ENCODE measurements around the gene NCF2.

DNA sequence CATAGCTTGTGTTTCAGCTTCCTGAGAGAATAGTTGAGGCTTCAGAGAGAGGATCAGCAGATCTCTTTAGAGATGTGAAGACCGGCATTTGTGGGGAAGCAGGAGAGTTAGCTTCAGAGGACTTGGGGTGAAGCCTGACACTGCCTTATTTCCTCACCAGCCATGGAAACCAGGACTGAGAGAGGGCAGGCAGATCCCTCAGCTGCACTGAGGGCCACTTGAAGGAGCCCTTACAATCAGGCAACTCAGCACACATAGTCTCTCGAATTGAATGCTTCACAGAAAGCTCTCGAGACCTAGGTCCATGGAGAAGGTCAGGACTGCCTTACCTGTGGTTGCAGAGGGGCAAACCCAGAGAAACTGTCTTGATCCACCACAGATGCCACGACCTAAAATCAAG, 19.8 kb downstream of the NCF2 start:
- no peak for TF ChIP-seq GABPA (IDR thresholded peaks at IDR 0.05 in 1 of 2, conservative IDR thresholded peaks at IDR 0.05 in 1 of 2)
- TF ChIP-seq MAX (IDR thresholded peaks at IDR 0.05), result no peak
- TF ChIP-seq CTCF (IDR thresholded peaks at IDR 0.05; ENCODE audit: low read depth, low read length, missing input control), result no peak
- no peak for TF ChIP-seq RAD21 (IDR thresholded peaks at IDR 0.05)
- no peak for TF ChIP-seq TAF1 (conservative IDR thresholded peaks at IDR 0.05)
- TF ChIP-seq SP1 (IDR thresholded peaks at IDR 0.05), result no peak
- TF ChIP-seq FOXA1 (IDR thresholded peaks at IDR 0.05), result no peak
- TF ChIP-seq HNF4G (IDR thresholded peaks at IDR 0.05), result no peak
- TF ChIP-seq YY1 (IDR thresholded peaks at IDR 0.05), result no peak
- TF ChIP-seq FOXA2 (IDR thresholded peaks at IDR 0.05), result no peak
- TF ChIP-seq REST (IDR thresholded peaks at IDR 0.05), result no peak
- no peak for TF ChIP-seq EGR1 (IDR thresholded peaks at IDR 0.05; ENCODE audit: low read depth in 2 of 2)
- TF ChIP-seq, protein P1, sequence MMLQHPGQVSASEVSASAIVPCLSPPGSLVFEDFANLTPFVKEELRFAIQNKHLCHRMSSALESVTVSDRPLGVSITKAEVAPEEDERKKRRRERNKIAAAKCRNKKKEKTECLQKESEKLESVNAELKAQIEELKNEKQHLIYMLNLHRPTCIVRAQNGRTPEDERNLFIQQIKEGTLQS (IDR thresholded peaks at IDR 0.05), result no peak
- TF ChIP-seq JUND (IDR thresholded peaks at IDR 0.05), result no peak
